Tibial nerve (tissue), 4 donors: ENCODE results near the gene CHAC1. TPM values are rescaled to one million over a fixed set of nuclear protein-coding genes. Genes with fewer than 3 reads are reported as not detected.

Source experiments
- DNase-seq, 2 donors: peaks; one replicate each; pipeline ENCODE4 v3.0.0-alpha.2; 2019; ENCODE audit warnings: low spot score in 2 of 2
- H3K27ac ChIP-seq, 4 donors: fragments of 200-600 bp; sonication (generic) in 3 of 4; one replicate each; pipeline ENCODE4 v1.5.1; 2017 to 2019; ENCODE audit warnings: mild to moderate bottlenecking in 1 of 4
- H3K27me3 ChIP-seq, 2 donors: fragments of 200-600 bp; sonication (generic) in 1 of 2; one replicate each; pipeline versions ENCODE4 v1.5.1 to v1.6.0; 2017 to 2019
- H3K36me3 ChIP-seq, 3 donors: fragments of 200-600 bp; sonication (generic); one replicate each; pipeline ENCODE4 v1.5.1; 2018 to 2019
- H3K4me1 ChIP-seq, 4 donors: fragments of 200-600 bp; sonication (generic) in 3 of 4; one replicate each; pipeline ENCODE4 v1.5.1; 2017 to 2019
- H3K4me3 ChIP-seq, 4 donors: fragments of 200-600 bp; sonication (generic) in 3 of 4; one replicate each; pipeline ENCODE4 v1.5.1; 2017 to 2019; ENCODE audit warnings: mild to moderate bottlenecking in 1 of 4, moderate library complexity in 1 of 4
- H3K9me3 ChIP-seq, 4 donors: fragments of 200-600 bp; sonication (generic) in 3 of 4; one replicate each; pipeline ENCODE4 v1.5.1; 2017 to 2019
- CTCF ChIP-seq, 5 experiments: fragments of 200-600 bp in 3 of 5; fragments of 450-650 bp in 2 of 5; sonication (generic) in 3 of 5; IDR thresholded peaks; one replicate each; pipeline ENCODE4 v1.5.1; 2016 to 2019; ENCODE audit warnings: antibody characterized with exemption in 5 of 5, mild to moderate bottlenecking in 3 of 5, moderate library complexity in 2 of 5
- EP300 ChIP-seq, 2 donors: sonication (generic); formaldehyde crosslinking; IDR thresholded peaks; one replicate each; pipeline ENCODE4 v1.6.1; 2017; ENCODE audit warnings: antibody characterized with exemption in 2 of 2, mild to moderate bottlenecking in 1 of 2
- POLR2A ChIP-seq, 2 donors: fragments of 450-650 bp; IDR thresholded peaks; one replicate each; pipeline ENCODE4 v1.6.1; 2017; ENCODE audit warnings: antibody characterized with exemption in 2 of 2, mild to moderate bottlenecking in 2 of 2, moderate library complexity in 2 of 2
- whole genome bisulfite sequencing, 2 donors: methylation state at CpG; one replicate each; pipeline ENCODE4 v1.1.5; 2018; 5-methylcytosine and 5-hydroxymethylcytosine counted together
- total RNA-seq, 4 donors: library from RNA; depleted of rRNA; stranded (reverse); fragments of >200 nt; gene quantifications; one replicate each; pipeline ENCODE4 v1.1.0, GENCODE V29; 2016

CHAC1 gene
- total RNA-seq, 4 donors from 2014 or later, result 2.7 TPM; not detected in 3

GRCh38 chr15:40955141-40955903, 2.1 kb downstream of the CHAC1 start:
- H3K4me1 ChIP-seq, result peaks cover 0 to 21% (median 5%) of the 10 kb centered on the region in 4 donors
- no peaks in the 10 kb centered on the region for H3K36me3 ChIP-seq
- WGBS, 2 donors, result 89 to 91% methylated on average over 18 to 20 of the region's 20 CpGs
- DNase-seq, result no peak
- no peak overlapping the region for H3K27ac ChIP-seq
- TF ChIP-seq POLR2A (IDR thresholded peaks at IDR 0.05) (no peak), CTCF (IDR thresholded peaks at IDR 0.05) (no peak), EP300 (IDR thresholded peaks at IDR 0.05) (no peak)
- H3K27me3 ChIP-seq, result peaks cover 0 to 10% of the 10 kb centered on the region in 2 donors
- H3K4me3 ChIP-seq, result no peak overlapping the region
- no peaks in the 10 kb centered on the region for H3K9me3 ChIP-seq

GRCh38 chr15:40955930-40956540, 2.8 kb downstream of the CHAC1 start:
- Histone ChIP-seq H3K27me3 (peaks cover 0 to 10% of the 10 kb centered on the region in 2 donors), H3K4me1 (peaks cover 0 to 21% (median 5%) of the 10 kb centered on the region in 4 donors), H3K9me3 (no peaks in the 10 kb centered on the region), H3K4me3 (no peak overlapping the region), H3K27ac (no peak overlapping the region), H3K36me3 (no peaks in the 10 kb centered on the region)
- 80 to 94% methylated on average over 3 of the region's 3 CpGs for WGBS, 2 donors
- no peak for TF ChIP-seq CTCF (IDR thresholded peaks at IDR 0.05)
- DNase-seq, result no peak

- Histone ChIP-seq H3K4me1 (peaks cover 0 to 21% (median 5%) of the 10 kb centered on the region in 4 donors), H3K27ac (no peak overlapping the region), H3K36me3 (no peaks in the 10 kb centered on the region), H3K27me3 (peaks cover 0 to 10% of the 10 kb centered on the region in 2 donors), H3K4me3 (no peak overlapping the region), H3K9me3 (no peaks in the 10 kb centered on the region)
- TF ChIP-seq EP300 (IDR thresholded peaks at IDR 0.05) (no peak), CTCF (IDR thresholded peaks at IDR 0.05) (no peak), POLR2A (IDR thresholded peaks at IDR 0.05) (no peak)
- DNase-seq, result no peak
- WGBS, 2 donors, result 97 to 100% methylated on average over 3 of the region's 3 CpGs
Observed at GRCh38 chr15:40956541-40956982, 3.3 kb downstream of the CHAC1 start.

- Histone ChIP-seq H3K4me3 (no peak overlapping the region), H3K27me3 (peaks cover 0 to 10% of the 10 kb centered on the region in 2 donors), H3K4me1 (peaks cover 0 to 21% (median 5%) of the 10 kb centered on the region in 4 donors), H3K27ac (no peak overlapping the region), H3K36me3 (no peaks in the 10 kb centered on the region), H3K9me3 (no peaks in the 10 kb centered on the region)
- DNase-seq, result no peak
- TF ChIP-seq CTCF (IDR thresholded peaks at IDR 0.05) (no peak), EP300 (IDR thresholded peaks at IDR 0.05) (no peak), POLR2A (IDR thresholded peaks at IDR 0.05) (no peak)
- 90% methylated on average over 4 of the region's 4 CpGs for WGBS, 2 donors
Observed at GRCh38 chr15:40957041-40957555, 3.8 kb downstream of the CHAC1 start.

- WGBS, 2 donors, result 78 to 87% methylated on average over 9 of the region's 9 CpGs
- TF ChIP-seq POLR2A (IDR thresholded peaks at IDR 0.05) (no peak), EP300 (IDR thresholded peaks at IDR 0.05) (no peak), CTCF (IDR thresholded peaks at IDR 0.05) (no peak)
- H3K36me3 ChIP-seq, result no peaks in the 10 kb centered on the region
- H3K27ac ChIP-seq, result no peak overlapping the region
- H3K4me1 ChIP-seq, result peaks cover 0 to 18% (median 4%) of the 10 kb centered on the region in 4 donors
- no peak for DNase-seq
- peaks cover 0 to 10% of the 10 kb centered on the region in 2 donors for H3K27me3 ChIP-seq
- no peaks in the 10 kb centered on the region for H3K9me3 ChIP-seq
- no peak overlapping the region for H3K4me3 ChIP-seq
Observed at GRCh38 chr15:40957581-40958051, 4.3 kb downstream of the CHAC1 start.
